ENCODE measurements around the gene CEACAM1. TPM values are rescaled to one million over a fixed set of nuclear protein-coding genes. Genes with fewer than 3 reads are reported as not detected.

Gene CEACAM1
- total and polyA plus RNA-seq, 2 experiments from 2014 or later, result 0.63 to 3.0 TPM

GRCh38 chr19:42547929-42548328 lies 19.6 kb upstream of the CEACAM1 start:
- no peaks in the 10 kb centered on the region for H3F3A ChIP-seq (replicated peaks; ENCODE audit: low read depth)
- H3K79me2 ChIP-seq (replicated peaks; ENCODE audit: insufficient read depth), result no peaks in the 10 kb centered on the region
- no peak overlapping the region for H3K4me3 ChIP-seq
- H3K27ac ChIP-seq (ENCODE audit: low read depth), result no peak overlapping the region
- H3K9me2 ChIP-seq (ENCODE audit: insufficient read depth), result no peaks in the 10 kb centered on the region
- no peak overlapping the region for H2AFZ ChIP-seq
- H3K36me3 ChIP-seq (ENCODE audit: insufficient read depth), result no peaks in the 10 kb centered on the region
- H3K4me1 Mint-ChIP-seq, result 0 out of 3 replicates have a peak, but pooled peaks cover 2% of the 10 kb centered on the region
- peaks cover 21% of the 10 kb centered on the region for H3K36me3 Mint-ChIP-seq (ENCODE audit: low read depth)
- peaks cover 4% of the 10 kb centered on the region for H3K27me3 Mint-ChIP-seq (ENCODE audit: insufficient read depth, low read depth, poor library complexity)
- H3K27ac Mint-ChIP-seq, result no peak overlapping the region
- peaks cover 34% of the 10 kb centered on the region for H3K9me3 Mint-ChIP-seq
- no peak for TF ChIP-seq ZNF331 (CRISPR knock-in tag; IDR thresholded peaks at IDR 0.05; ENCODE audit: low read depth)
- TF ChIP-seq JUNB (IDR thresholded peaks at IDR 0.05; ENCODE audit: unreplicated experiment), result no peak
- TF ChIP-seq EZH2phosphoT487 (IDR thresholded peaks at IDR 0.05; ENCODE audit: unreplicated experiment), result no peak
- no peak for TF ChIP-seq POLR2AphosphoS5 (IDR thresholded peaks at IDR 0.05; ENCODE audit: low read depth)
- TF ChIP-seq ZNF114 (CRISPR knock-in tag; IDR thresholded peaks at IDR 0.05), result no peak
- no peak for TF ChIP-seq CREB1 (CRISPR knock-in tag; IDR thresholded peaks at IDR 0.05; ENCODE audit: low read depth)
- no peak overlapping the region for H3K4me2 ChIP-seq
- no peak overlapping the region for H3K4me3 Mint-ChIP-seq
- no peaks in the 10 kb centered on the region for H4K20me1 ChIP-seq (replicated peaks; ENCODE audit: insufficient read depth)
- no peaks in the 10 kb centered on the region for H3K27me3 ChIP-seq (ENCODE audit: insufficient read depth)
- ATAC-seq, result no peak
- DNase-seq (ENCODE audit: low spot score), result no peak
- no peaks in the 10 kb centered on the region for H3K4me1 ChIP-seq (ENCODE audit: insufficient read depth)

- no peak overlapping the region for H3K4me3 ChIP-seq
- Mint-ChIP-seq H3K36me3 (ENCODE audit: low read depth) (peaks cover 21% of the 10 kb centered on the region), H3K4me3 (no peak overlapping the region; the same call in 2 of the 3 replicates), H3K9me3 (peaks cover 34% of the 10 kb centered on the region), H3K4me1 (no peaks in the 10 kb centered on the region), H3K27ac (no peak overlapping the region), H3K27me3 (ENCODE audit: insufficient read depth, low read depth, poor library complexity) (no peaks in the 10 kb centered on the region)
- no peaks in the 10 kb centered on the region for H3K4me1 ChIP-seq (ENCODE audit: insufficient read depth)
- H3F3A ChIP-seq (replicated peaks; ENCODE audit: low read depth), result no peaks in the 10 kb centered on the region
- DNase-seq (ENCODE audit: low spot score) (no peak), ATAC-seq (no peak)
- no peaks in the 10 kb centered on the region for H3K36me3 ChIP-seq (ENCODE audit: insufficient read depth)
- no peak for TF ChIP-seq POLR2AphosphoS5 (IDR thresholded peaks at IDR 0.05; ENCODE audit: low read depth)
- TF ChIP-seq CREB1 (CRISPR knock-in tag; IDR thresholded peaks at IDR 0.05; ENCODE audit: low read depth), result no peak
- no peak for TF ChIP-seq JUNB (IDR thresholded peaks at IDR 0.05; ENCODE audit: unreplicated experiment)
- H2AFZ ChIP-seq, result no peak overlapping the region
- no peaks in the 10 kb centered on the region for H3K27me3 ChIP-seq (ENCODE audit: insufficient read depth)
- no peak overlapping the region for H3K27ac ChIP-seq (ENCODE audit: low read depth)
- H3K4me2 ChIP-seq, result no peak overlapping the region
- H3K9me2 ChIP-seq (ENCODE audit: insufficient read depth), result no peaks in the 10 kb centered on the region
- H3K79me2 ChIP-seq (replicated peaks; ENCODE audit: insufficient read depth), result no peaks in the 10 kb centered on the region
- H4K20me1 ChIP-seq (replicated peaks; ENCODE audit: insufficient read depth), result no peaks in the 10 kb centered on the region
These were observed 18.7 kb upstream of the CEACAM1 start for GRCh38 chr19:42546831-42547500.

- Histone ChIP-seq H3K4me2 (no peak overlapping the region), H3K4me1 (ENCODE audit: insufficient read depth) (peaks cover 23% of the 10 kb centered on the region), H3F3A (replicated peaks; ENCODE audit: low read depth) (no peaks in the 10 kb centered on the region), H3K4me3 (no peak overlapping the region), H3K27me3 (ENCODE audit: insufficient read depth) (no peaks in the 10 kb centered on the region), H3K36me3 (ENCODE audit: insufficient read depth) (no peaks in the 10 kb centered on the region), H2AFZ (no peak overlapping the region), H4K20me1 (replicated peaks; ENCODE audit: insufficient read depth) (no peaks in the 10 kb centered on the region), H3K79me2 (replicated peaks; ENCODE audit: insufficient read depth) (no peaks in the 10 kb centered on the region), H3K9me2 (ENCODE audit: insufficient read depth) (no peaks in the 10 kb centered on the region), H3K27ac (ENCODE audit: low read depth) (no peak overlapping the region)
- Mint-ChIP-seq H3K27ac (no peak overlapping the region), H3K4me3 (no peak overlapping the region), H3K4me1 (peaks cover 12% of the 10 kb centered on the region), H3K27me3 (ENCODE audit: insufficient read depth, low read depth, poor library complexity) (peaks cover 6% of the 10 kb centered on the region), H3K36me3 (ENCODE audit: low read depth) (peaks cover 6% of the 10 kb centered on the region; the same call in 2 of the 3 replicates), H3K9me3 (peaks cover 10% of the 10 kb centered on the region)
- no peak for DNase-seq (ENCODE audit: low spot score)
- no peak for ATAC-seq
- TF ChIP-seq ZNF331 (CRISPR knock-in tag; IDR thresholded peaks at IDR 0.05; ENCODE audit: low read depth), result no peak
- TF ChIP-seq ETS1 (IDR thresholded peaks at IDR 0.05), result no peak
- TF ChIP-seq POLR2AphosphoS5 (IDR thresholded peaks at IDR 0.05; ENCODE audit: low read depth), result no peak
- no peak for TF ChIP-seq NANOG (IDR thresholded peaks at IDR 0.05; ENCODE audit: borderline replicate concordance)
- TF ChIP-seq JUNB (IDR thresholded peaks at IDR 0.05; ENCODE audit: unreplicated experiment), result no peak
- no peak for TF ChIP-seq EZH2phosphoT487 (IDR thresholded peaks at IDR 0.05; ENCODE audit: unreplicated experiment)
- no peak for TF ChIP-seq ZNF462 (CRISPR knock-in tag; IDR thresholded peaks at IDR 0.05)
These were observed 15.9 kb upstream of the CEACAM1 start for GRCh38 chr19:42544146-42544545.

Measured in GM23338 (cell line).